ENCODE results near the gene VWA8.
"Not testable (repeated sequence)": the region's sequence is repeated elsewhere in the genome, so short reads cannot be mapped to it uniquely, and the experiment has no call there.

VWA8 gene

GRCh38 chr13:41945926-41946325 is 15.0 kb downstream of the VWA8 start:
- H3K4me3 ChIP-seq (ENCODE audit: low read length), result no peak overlapping the region
- TF ChIP-seq ZNF274 (IDR thresholded peaks at IDR 0.05; ENCODE audit: low read depth, low read length), result no peak

DNA sequence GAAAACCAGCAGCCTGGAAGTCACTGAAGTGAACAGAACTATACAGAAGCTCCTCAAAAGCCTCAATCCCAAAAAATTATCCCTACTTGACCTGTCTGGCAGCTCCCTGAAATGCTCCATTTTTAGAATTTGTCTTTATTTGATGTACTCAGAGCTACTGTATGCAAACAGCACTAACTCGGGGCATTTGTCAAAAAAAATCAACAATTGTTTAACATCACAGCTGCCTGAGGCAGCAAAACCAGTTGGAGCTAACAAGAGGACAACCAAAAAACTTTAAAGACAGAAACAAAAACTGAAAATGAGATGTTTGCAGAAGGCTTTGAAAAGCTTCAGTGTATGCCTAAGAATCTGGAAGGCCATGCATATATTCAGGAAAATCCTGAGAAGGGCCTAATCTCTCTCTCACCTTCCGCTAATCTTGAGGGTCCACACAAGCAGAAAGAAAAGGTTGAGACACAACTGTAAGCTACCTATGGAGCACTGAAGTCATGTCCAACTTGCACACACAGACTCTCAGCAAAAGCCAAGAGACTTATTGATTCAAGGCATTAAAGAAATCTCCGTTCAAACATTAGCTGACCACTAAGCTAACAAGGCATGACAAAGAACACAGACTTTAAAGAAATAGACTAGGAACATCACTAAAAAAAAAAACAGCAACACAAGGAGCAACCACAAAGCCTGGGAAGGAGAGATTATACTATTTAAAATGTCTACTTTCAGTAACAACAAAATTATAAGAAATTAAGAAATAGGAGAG is 16.1 kb downstream of the VWA8 start:
- no peak for TF ChIP-seq ZNF274 (IDR thresholded peaks at IDR 0.05; ENCODE audit: low read depth, low read length)
- H3K4me3 ChIP-seq (ENCODE audit: low read length), result no peak overlapping the region

DNA sequence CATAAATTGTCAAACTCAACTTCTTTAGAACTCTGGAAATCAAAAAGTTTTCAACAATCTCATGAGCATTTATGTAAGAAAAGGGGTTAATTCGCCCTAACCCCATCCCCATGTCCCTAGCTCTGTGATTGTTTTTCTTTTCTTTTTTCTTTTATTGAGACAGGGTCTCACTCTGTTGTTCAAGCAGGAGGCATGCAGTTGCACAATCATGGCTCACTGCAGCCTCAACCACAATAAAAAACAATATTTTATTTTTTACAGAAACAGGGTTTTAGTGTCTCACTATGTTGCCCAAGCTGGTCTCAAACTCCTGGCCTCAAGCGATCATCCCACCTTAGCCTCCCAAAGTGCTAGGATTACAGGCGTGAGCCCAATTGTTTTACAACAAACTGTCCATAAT is 16.7 kb downstream of the VWA8 start:
- TF ChIP-seq ZNF274 (IDR thresholded peaks at IDR 0.05; ENCODE audit: low read depth, low read length), result no peak

DNA sequence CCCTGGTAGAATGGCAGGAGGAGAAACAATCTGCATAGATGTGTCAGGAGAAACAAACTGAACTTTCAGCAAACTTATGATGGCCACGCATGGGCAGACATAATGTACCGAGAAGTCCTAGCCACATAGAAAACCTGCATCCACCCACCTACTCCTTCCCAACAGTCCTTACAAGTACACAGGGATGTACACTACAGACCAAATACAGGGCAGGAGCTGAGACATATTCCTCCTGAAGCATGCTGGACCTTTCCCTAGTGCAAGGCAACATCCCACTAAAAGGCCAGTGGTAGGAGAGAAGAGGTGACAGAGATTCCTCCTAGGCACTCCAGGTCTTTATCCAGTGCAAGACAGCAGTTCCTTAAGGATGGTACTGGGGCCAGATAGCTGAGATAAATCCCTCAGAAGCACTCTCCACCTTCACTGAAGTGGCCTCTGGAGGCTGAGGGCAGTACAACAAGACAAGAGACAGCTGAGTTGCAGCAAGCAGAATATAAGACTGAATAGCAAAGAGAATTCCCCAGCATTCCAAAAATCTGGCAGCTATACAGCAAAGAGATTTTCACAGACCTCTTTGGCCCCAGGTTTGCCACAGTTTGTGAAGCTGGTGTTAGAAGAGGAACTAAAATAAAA is 18.3 kb downstream of the VWA8 start:
- no peak for TF ChIP-seq ZNF274 (IDR thresholded peaks at IDR 0.05; ENCODE audit: low read depth, low read length)
- no peak overlapping the region for H3K4me3 ChIP-seq (ENCODE audit: low read length)

More for the DNA sequence above, 16.7 kb downstream of the VWA8 start:
- no peak overlapping the region for H3K4me3 ChIP-seq (ENCODE audit: low read length)

GRCh38 chr13:41941174-41941573 is 19.7 kb downstream of the VWA8 start:
- no peak for TF ChIP-seq ZNF274 (IDR thresholded peaks at IDR 0.05; ENCODE audit: low read depth, low read length)
- no peak overlapping the region for H3K4me3 ChIP-seq (ENCODE audit: low read length)

- no peak for TF ChIP-seq ZNF274 (IDR thresholded peaks at IDR 0.05; ENCODE audit: low read depth, low read length)
Measured at GRCh38 chr13:41939398-41939797, 21.5 kb downstream of the VWA8 start.

GRCh38 chr13:41938918-41939317 is 22.0 kb downstream of the VWA8 start:
- TF ChIP-seq ZNF274 (IDR thresholded peaks at IDR 0.05; ENCODE audit: low read depth, low read length), result no peak

More at GRCh38 chr13:41939398-41939797, 21.5 kb downstream of the VWA8 start:
- H3K4me3 ChIP-seq (ENCODE audit: low read length), result no peak overlapping the region

GRCh38 chr13:41937388-41937787 is 23.5 kb downstream of the VWA8 start:
- no peak for TF ChIP-seq ZNF274 (IDR thresholded peaks at IDR 0.05; ENCODE audit: low read depth, low read length)
- H3K4me3 ChIP-seq (ENCODE audit: low read length), result no peak overlapping the region

More at GRCh38 chr13:41938918-41939317, 22.0 kb downstream of the VWA8 start:
- H3K4me3 ChIP-seq (ENCODE audit: low read length), result no peak overlapping the region

DNA sequence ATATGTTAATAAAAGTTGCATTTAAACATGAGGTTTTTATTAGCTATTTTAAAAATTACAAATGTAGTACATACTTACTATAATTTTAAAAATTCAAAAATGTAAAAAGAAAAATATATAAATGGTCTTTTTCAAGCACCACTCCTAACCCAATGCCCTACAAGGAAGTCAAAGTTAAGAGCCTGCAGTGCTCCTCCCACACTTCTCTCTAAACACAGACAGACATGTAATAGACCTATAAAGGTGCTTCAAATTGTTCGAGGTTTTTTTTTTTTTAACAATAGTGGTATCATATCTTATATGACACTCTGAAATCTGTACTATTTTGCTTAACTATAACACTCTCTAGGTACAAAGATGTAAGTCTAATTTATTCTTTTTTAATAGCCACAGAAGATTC is 25.4 kb downstream of the VWA8 start:
- TF ChIP-seq ZNF274 (IDR thresholded peaks at IDR 0.05; ENCODE audit: low read depth, low read length), result no peak
- H3K4me3 ChIP-seq (ENCODE audit: low read length), result no peak overlapping the region

- no peak overlapping the region for H3K4me3 ChIP-seq (ENCODE audit: low read length)
- no peak for TF ChIP-seq ZNF274 (IDR thresholded peaks at IDR 0.05; ENCODE audit: low read depth, low read length)
Measured at GRCh38 chr13:41934994-41935393, 25.9 kb downstream of the VWA8 start.

GRCh38 chr13:41934120-41934519 is 26.8 kb downstream of the VWA8 start:
- no peak for TF ChIP-seq ZNF274 (IDR thresholded peaks at IDR 0.05; ENCODE audit: low read depth, low read length)

GRCh38 chr13:41931337-41931736 is 29.6 kb downstream of the VWA8 start:
- TF ChIP-seq ZNF274 (IDR thresholded peaks at IDR 0.05; ENCODE audit: low read depth, low read length), result no peak
- no peak overlapping the region for H3K4me3 ChIP-seq (ENCODE audit: low read length)

More at GRCh38 chr13:41934120-41934519, 26.8 kb downstream of the VWA8 start:
- H3K4me3 ChIP-seq (ENCODE audit: low read length), result no peak overlapping the region

DNA sequence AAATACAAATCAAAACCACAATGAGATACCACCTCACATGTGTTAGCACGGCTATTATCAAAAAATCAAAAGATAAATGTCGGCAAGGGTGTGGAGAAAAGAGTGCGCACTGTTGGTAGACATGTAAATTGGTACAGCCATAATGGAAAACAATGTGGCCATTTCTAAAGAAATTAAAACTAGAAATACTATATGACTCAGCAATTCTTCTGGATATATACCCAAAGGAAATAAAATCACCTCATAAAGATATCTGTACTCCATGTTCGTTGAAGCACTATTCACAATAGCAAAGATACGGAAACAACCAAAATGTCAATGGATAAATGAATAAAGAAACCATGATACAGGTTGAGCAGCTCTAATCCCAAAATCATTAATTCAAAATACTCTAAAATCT is 30.8 kb downstream of the VWA8 start:
- no peak for TF ChIP-seq ZNF274 (IDR thresholded peaks at IDR 0.05; ENCODE audit: low read depth, low read length)

GRCh38 chr13:41928323-41928722 is 32.6 kb downstream of the VWA8 start:
- TF ChIP-seq ZNF274 (IDR thresholded peaks at IDR 0.05; ENCODE audit: low read depth, low read length), result no peak
- H3K4me3 ChIP-seq (ENCODE audit: low read length), result no peak overlapping the region; the same call in 1 of the 2 replicates

More for the DNA sequence above, 30.8 kb downstream of the VWA8 start:
- no peak overlapping the region for H3K4me3 ChIP-seq (ENCODE audit: low read length)

- no peak for TF ChIP-seq ZNF274 (IDR thresholded peaks at IDR 0.05; ENCODE audit: low read depth, low read length)
- H3K4me3 ChIP-seq (ENCODE audit: low read length), result no peak overlapping the region
Measured at GRCh38 chr13:41925014-41925413, 35.9 kb downstream of the VWA8 start.

GRCh38 chr13:41922894-41923293 is 38.0 kb downstream of the VWA8 start:
- not testable (repeated sequence) for H3K4me3 ChIP-seq (ENCODE audit: low read length)

All from GM08714 (cell line).